Measurements from ENCODE around the gene EFEMP2.

DNA sequence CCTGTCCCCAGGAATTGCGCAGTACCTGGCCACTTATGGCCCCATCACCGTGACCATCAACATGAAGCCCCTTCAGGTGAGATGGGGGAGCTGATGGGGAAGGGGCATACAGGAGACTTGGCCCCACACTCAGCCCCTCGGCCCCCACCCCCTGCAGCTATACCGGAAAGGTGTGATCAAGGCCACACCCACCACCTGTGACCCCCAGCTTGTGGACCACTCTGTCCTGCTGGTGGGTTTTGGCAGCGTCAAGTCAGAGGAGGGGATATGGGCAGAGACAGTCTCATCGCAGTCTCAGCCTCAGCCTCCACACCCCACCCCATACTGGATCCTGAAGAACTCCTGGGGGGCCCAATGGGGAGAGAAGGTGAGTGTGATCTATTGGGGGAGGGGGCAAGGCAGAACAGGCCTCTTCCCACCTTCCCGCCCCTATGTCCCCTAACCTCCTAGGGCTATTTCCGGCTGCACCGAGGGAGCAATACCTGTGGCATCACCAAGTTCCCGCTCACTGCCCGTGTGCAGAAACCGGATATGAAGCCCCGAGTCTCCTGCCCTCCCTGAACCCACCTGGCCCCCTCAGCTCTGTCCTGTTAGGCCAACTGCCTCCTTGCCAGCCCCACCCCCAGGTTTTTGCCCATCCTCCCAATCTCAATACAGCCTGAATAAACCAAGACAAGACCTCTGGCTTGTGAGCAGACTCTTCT, 10.6 kb upstream of the EFEMP2 start:
- TF ChIP-seq, protein P1, sequence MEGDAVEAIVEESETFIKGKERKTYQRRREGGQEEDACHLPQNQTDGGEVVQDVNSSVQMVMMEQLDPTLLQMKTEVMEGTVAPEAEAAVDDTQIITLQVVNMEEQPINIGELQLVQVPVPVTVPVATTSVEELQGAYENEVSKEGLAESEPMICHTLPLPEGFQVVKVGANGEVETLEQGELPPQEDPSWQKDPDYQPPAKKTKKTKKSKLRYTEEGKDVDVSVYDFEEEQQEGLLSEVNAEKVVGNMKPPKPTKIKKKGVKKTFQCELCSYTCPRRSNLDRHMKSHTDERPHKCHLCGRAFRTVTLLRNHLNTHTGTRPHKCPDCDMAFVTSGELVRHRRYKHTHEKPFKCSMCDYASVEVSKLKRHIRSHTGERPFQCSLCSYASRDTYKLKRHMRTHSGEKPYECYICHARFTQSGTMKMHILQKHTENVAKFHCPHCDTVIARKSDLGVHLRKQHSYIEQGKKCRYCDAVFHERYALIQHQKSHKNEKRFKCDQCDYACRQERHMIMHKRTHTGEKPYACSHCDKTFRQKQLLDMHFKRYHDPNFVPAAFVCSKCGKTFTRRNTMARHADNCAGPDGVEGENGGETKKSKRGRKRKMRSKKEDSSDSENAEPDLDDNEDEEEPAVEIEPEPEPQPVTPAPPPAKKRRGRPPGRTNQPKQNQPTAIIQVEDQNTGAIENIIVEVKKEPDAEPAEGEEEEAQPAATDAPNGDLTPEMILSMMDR (IDR thresholded peaks at IDR 0.05; ENCODE audit: low read depth, low read length) = no peak
- no peak for TF ChIP-seq POLR2A (IDR thresholded peaks at IDR 0.05; ENCODE audit: extremely low read depth, insufficient read length)

Measured in NB4 (cell line).